Measurements from ENCODE around the gene SLC13A5.

DNA sequence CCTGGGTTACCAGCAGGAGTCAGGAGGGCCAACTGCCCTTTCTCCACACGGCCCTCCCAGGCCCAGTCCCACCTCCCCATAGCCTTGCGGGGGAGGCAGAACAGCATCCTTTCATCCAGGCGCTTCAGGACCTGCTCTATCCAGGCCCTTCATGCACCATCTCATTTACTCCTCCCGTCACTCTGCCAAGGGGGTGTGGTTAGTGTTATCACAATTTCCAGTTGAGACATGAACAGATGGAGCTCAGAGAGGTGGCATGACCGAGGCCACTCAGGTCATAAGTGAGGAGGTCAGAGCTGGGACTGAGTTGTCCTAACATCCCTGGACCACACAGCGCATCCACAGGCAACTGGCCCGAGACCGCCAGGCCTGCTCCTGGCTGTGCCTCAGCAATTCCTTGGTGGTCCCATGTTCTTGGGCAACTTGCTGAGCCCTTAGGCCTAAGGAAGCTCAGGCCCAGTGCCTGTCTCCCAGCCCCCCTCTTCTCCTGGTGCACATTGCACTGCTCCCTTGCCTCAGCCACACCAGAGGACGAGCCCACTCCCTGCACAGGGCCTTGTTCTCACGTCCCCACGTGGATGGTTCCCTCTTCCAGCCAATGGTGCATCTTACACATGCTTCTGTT lies 37.9 kb downstream of the SLC13A5 start:
- TF ChIP-seq, protein P1, sequence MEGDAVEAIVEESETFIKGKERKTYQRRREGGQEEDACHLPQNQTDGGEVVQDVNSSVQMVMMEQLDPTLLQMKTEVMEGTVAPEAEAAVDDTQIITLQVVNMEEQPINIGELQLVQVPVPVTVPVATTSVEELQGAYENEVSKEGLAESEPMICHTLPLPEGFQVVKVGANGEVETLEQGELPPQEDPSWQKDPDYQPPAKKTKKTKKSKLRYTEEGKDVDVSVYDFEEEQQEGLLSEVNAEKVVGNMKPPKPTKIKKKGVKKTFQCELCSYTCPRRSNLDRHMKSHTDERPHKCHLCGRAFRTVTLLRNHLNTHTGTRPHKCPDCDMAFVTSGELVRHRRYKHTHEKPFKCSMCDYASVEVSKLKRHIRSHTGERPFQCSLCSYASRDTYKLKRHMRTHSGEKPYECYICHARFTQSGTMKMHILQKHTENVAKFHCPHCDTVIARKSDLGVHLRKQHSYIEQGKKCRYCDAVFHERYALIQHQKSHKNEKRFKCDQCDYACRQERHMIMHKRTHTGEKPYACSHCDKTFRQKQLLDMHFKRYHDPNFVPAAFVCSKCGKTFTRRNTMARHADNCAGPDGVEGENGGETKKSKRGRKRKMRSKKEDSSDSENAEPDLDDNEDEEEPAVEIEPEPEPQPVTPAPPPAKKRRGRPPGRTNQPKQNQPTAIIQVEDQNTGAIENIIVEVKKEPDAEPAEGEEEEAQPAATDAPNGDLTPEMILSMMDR (conservative IDR thresholded peaks at IDR 0.05; ENCODE audit: low read depth, low read length), result no peak
- no peak for TF ChIP-seq EZH2 (IDR thresholded peaks at IDR 0.05; ENCODE audit: low read length, unreplicated experiment)

Data from PC-3 (cell line).